Amygdala (tissue), 56 donors: ENCODE results near the gene NDUFB7.
"Not testable (repeated sequence)": the region's sequence is repeated elsewhere in the genome, so short reads cannot be mapped to it uniquely, and the experiment has no call there.

ENCODE experiments used
- DNase-seq, 56 donors: peaks; one replicate each; lab custom pipeline; 2025; lab: John Stamatoyannopoulos, UW

The NDUFB7 gene

DNA sequence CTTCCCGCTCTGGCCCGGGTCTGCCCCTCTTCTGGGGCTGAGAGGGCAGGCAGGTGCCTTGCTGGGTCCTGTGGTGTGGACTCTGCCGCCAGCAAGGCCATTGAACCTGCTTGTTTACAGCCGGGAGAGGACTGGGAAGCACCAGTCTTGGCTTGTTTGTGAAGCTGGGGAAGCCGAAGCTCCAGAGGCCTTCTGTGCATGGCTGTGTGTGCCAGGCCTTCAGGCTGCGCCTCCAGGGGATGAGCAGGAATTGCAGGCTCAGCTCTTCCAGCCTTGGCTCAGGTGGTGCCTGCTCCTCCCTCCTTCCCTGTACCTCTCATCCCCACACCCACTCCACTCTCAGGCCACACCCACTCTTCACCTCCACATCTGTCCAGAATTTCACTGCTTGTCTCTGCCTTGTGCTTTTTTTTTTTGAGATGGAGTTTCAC, 17.5 kb downstream of the NDUFB7 start:
- peak in 19 of 56 donors; percentile 13 to 60 (median 28) for DNase-seq

DNA sequence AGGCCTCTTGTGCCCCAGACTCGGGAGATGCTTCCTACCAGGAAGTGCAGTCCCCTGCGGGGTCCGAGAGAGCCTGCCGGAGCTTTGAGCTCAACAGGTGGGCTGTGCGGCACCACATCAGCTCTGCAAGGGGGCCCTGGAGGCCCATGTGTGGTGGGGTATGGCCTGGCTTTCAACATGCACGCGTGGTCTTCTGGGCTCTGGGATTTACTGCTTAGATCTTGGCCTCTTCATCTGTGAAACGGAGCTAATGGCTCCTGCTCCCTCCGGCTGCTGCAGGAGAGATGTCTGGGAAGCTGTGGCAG, 18.0 kb downstream of the NDUFB7 start:
- no peak for DNase-seq

DNA sequence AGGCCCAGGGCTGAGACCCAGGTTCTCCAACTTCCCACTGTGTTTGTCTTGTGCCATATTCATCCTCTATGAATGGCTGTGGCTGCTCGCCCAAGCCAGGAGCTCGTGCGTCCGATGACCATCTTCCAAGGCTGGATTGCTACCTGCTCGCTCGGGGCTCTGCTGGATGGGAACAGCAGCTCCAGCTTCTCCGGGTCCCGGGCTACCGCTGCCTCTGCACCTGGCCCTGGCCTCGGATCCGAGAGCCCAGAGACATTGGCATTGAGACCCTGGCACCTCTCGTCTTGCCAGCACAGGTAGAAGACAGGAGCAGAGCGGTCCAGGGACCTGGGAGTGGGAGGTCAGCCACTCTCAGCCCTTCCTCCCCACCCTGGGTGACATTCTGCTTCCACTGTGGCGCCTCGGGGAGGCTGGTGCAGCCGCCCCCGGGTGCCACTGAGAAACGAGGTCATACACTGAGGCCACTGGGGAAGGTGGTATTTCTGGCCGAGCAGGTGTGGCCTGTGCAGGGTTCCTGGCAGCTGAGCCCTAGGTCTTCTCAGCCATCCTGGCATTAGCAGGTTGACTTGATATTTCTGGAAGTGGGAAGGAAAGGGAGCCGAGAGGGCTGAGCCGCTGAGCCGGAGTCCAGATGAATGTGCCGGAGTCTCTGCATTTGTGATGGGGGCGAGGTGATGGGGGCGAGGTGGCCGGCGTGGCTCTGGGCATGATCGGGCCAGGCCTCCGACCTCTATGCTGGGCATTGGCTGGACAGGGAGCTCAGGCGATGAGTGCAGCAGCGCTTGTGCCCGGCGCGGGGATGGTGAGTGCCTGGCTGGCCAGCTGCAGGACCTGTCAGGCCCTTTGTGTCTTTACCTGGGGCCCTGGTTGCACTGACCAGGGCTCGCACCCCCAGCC, 18.6 kb downstream of the NDUFB7 start:
- no peak for DNase-seq

DNA sequence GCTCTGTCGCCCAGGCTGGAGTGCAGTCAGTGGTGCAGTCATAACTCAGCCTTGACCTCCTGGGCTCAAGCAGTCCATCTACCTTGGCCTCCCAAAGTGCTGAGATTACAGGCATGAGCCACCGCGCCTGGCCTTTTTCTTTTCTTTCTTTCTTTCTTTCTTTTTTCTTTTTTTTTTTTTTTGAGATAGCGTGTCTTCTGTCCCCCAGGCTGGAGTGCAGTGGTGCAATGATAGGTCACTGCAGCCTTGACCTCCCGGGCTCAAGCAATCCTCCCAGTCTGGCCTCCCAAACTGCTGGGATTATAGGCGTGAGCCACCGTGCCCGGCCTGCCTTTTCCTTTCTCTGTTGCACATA, 19.9 kb downstream of the NDUFB7 start:
- not testable (repeated sequence) for DNase-seq

DNA sequence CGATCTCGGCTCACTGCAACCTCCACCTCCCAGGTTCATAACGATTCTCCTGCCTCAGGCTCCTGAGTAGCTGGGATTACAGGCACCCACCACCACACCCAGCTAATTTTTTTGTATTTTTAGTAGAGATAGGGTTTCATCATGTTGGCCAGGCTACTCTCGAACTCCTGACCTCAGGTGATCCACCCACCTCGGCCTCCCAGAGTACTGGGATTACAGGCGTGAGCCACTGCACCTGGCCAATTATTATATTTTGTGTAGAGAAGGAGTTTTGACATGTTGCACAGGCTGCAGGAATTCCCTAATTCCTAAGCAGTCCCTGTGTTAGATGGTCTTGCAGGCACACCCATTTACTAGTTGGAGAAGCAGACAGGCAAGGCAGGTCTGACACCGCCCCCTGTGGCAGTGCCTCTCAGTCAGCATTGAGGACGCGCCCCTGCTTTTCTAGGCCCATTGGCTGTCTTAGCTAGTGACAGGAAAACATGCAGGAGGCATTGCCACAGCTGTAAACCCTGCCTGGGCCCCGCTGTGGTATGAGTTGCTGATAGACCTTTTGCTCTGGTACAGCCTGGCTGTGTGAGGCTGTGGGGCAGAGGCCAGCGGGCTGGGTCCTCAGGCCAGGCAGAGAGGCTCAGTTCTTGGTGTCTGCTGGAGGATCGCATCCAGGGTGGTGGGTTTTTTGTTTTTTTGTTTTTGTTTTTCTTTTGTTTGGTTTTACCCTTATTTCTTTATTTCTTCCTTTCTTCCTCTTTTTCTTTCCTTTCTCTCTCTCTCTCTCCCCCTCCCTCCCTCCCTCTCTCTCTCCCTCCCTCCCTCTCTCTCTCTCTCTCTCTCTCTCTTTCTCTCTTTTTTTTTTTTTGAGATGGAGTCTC, 20.5 kb downstream of the NDUFB7 start:
- DNase-seq, result peak in 18 of 56 donors; percentile 15 to 53 (median 30)

DNA sequence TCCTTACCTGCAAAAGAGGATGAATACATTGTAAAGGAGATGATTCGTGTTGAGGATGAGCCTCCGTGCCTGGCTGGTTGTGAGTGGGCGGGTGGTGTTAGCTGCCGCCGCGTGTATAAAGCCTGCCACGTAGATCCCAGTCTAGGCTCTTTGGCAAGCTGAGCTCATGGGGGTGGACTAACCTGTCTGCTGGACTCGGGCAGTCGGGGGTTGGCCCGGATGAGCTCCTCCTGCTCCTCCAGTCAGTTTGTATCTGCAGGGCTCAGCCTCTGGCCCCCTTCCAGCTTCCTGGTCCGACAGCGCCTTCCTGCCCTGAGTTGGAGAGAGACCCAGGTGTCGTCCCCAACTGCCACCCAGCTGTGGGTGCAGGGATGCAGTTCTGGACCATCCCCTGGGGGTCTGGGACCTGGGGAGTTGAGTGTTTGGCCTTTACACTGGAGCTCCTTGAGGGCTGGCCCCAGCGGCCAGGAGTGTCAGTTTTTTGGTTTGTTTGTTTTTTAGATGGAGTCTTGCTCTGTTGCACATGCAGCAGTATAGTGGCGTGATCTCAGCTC, 21.6 kb downstream of the NDUFB7 start:
- peak in 2 of 56 donors; percentile 4 to 24 for DNase-seq

DNA sequence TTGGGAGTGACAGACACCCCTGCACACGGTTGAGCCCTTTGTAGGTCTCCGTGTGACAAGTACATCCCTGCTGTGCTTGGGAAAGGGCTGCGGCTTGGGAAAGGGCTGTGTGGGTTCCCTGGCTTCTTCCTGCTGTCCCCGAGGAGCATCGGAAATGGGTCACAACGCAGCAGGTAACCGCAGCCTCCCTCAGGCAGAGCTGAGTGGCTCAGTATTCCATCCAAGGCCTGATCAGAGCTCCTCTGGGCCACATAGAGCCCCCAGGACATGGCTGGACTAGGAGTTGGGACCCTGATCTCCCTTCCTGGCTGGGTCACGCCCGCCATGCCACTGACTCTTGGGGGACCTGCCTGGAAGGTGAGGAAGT, 26.2 kb downstream of the NDUFB7 start:
- no peak for DNase-seq

DNA sequence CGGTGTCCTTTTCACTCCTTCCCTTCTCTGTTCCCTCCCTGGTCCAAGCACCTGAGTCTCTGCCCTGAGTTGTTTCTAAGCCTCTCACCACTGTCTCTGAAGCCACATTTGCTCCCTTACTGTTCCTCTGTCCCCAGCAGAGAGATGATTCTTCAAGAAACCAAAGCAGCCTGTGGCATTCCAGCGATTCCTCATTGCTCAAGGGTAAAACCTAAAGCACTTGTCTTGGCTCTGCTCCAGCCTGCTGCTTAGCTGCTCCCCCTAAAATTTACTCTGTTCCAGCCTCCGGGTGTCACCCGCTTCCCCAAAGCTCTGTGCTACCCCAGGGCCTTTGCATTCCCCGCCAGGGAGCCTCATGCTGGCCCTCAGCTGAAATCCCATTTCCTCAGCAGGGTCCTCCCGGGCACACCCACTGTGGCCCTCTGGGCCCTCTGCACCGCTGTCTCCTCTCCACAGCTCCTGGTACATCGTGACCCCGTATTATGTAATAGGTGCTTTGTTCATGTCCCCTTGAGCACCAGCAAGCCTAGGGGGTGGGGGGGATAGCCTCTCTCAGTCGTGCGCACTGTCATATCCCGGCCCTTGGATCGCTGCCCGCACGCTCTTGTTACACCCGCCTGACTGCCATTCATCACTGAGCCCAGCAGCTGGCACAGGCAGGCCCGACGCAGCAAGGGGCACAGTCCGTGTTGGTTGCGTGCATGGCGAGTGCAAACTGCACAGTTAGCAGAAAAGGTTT, 26.7 kb downstream of the NDUFB7 start:
- peak in 55 of 56 donors; percentile 53 to 98 (median 89) for DNase-seq

DNA sequence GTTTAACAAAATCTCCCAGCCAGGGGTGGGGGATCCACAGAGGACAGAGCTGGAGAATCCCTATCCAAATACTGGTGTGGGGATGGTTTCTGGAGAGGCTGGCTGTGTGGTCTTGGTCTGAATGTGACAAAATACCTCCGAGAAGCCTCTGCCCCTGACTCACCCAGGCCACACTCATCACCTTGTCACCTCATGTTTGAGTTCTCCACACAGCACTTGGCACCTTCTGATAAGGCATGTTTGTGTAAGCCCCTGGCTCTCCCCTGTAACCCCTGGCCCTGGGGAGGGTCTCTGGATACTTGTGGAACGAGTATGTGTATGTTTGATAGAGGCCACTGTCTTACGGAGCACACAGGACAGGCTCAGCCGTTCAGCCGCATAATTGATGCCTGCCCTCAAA, 27.8 kb downstream of the NDUFB7 start:
- peak in 1 of 56 donors; percentile 18 for DNase-seq

DNA sequence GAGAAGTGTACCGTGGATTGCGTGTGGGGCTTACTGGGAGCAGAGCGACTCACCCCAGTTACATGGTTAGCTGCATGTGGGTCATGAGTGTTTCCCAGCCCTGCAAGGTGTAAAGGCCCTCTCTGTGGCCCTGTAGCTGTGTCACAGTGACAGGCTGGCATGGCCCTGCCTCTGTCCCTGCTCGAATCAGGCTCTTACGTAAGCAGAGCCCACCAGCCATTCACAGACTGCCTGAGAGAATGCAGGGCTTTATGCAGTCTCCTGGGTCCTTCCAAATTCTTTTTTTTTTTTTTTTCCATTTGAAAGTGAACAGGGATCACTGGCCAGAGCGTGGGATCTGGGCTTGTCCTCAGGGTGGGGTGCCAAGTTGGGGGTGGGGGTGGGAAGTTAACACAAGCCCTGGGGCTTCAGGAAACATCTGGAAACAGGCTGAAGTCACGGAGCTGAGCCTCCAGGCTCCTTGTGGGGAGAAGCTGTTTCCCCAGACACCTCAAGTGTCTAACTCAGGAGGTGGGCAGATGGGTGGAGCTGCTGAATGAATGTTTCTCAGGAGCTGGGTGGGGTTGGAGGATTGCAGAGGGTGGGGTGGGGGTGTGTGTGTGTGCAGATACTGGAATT, 29.0 kb downstream of the NDUFB7 start:
- DNase-seq, result peak in 26 of 56 donors; percentile 20 to 86 (median 44)

DNA sequence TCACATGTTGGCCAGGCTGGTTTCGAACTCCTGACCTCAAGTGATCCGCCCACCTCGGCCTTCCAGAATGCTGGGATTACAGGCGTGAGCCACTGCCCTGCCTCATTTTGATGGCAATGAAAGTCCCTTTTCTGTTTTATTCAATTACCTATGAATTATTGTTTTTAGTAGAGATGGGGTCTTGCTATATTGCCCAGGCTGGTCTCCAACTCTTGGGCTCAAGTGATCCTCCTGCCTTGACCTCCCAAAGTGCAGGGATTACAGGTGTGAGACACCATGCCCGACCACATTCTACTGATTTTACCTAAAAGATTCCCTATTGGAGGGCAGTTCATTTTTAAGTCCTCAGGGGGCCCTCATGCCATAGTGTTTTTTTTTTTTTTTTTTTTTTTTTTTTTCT, 29.9 kb downstream of the NDUFB7 start:
- not testable (repeated sequence) for DNase-seq

DNA sequence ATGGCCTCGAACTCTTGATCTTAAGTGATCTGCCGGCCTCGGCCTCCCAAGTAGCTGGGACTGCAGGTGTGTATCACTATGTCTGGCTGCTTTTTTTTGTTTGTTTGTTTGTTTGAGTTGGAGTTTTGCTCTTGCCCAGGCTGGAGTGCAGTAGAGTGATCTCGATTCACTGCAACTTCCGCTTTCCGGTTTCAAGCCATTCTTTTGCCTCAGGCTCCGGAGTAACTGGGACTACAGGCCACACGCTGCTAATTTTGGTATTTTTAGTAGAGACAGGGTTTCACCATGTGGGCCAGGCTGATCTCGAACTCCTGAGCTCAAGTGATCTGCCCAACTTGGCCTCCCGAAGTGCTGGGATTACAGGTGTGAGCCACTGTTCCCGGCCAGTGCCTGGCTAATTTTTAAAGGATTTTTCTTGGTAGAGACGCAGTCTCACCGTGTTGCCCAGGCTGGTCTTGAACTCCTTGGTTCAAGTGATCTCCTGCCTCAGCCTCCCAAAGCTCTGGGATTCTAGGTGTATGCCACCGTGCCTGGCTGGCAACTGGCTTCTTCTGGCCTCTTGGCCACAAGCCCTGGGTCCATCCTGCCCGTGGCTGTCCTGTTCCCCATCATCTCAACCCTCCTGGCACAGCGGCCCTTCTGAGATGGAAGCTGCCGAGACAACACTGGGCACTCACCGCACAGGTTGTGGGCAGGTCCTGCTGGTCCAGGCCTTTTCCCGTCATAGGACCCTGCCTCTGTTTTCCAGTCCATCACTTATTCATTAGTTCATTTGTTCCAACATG, 30.9 kb downstream of the NDUFB7 start:
- no peak for DNase-seq

DNA sequence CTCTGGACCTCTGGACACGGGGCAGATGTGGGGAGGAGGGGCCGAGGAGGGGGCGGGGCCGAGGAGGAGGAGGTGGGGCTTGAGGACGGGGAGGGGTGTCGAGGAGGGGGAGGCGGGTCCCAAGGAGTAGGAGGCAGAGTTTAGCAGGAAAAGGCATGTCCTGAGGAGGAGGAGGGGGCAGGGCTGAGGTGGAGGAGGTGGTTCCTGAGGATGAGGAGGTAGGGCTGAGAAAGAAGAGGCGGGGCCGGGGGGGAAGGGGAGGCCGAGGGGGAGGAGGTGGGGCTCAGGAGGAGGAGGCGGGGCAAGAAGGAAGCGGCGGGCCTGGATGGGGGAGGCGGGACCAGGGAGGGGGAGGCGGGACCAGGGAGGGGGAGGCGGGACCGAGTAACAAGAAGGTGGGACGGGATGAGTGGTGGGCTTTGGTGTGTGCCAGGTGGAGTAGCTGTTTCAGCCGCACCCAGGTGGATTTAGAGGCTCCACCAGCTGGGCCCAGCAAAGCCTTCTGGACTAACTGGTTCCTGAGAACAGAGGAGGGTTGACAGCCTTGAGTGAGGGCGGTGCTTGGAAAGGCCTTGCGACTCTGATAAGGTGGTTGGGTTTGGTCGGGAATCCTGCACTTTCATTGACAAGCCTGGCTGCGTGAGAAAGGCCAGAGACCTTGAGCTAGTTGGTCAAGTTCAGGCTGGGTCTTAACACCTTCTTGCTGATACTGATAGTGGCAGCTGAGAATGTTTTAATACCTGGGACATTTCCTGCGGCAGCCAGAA, 34.8 kb downstream of the NDUFB7 start:
- DNase-seq, result peak in 4 of 56 donors; percentile 18 to 55 (median 24)

DNA sequence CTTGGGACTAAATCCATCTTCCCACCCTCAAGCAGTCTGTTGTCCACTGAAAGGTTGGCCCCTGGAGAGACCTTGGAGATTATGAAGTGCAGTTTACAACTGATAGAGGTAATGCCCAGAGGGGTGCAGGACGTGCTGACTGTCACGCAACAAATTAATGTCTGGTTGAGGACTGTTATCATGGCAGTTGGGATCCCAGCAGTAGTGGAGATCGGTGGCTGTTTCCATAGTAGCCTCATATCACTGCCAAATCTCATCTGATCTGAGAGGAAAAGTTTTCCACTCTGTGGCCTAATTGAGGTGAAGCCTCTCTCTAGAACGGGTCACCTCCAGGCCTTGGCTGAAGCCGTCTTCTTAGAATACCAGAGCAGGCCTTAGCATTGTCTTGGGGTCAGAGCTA, 38.4 kb downstream of the NDUFB7 start:
- DNase-seq, result no peak

DNA sequence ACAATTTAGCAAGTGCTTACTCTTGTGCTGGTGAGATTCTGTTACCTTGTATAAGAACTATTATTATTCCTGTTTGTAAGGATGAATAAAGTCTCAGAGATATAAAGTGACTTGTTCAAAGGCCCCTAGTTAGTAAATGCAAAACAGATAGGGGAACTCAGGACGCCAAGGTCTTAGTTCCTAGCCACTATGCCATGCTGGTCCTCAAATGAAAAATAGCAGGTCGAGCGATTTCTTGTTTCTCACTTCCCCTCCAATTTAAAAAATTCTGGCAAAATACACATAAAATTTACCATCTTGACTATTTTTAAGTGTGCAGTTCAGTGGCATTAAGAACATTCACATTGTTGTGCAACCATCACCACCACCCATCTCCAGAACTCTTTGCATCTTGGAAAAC, 41.4 kb downstream of the NDUFB7 start:
- no peak for DNase-seq

DNA sequence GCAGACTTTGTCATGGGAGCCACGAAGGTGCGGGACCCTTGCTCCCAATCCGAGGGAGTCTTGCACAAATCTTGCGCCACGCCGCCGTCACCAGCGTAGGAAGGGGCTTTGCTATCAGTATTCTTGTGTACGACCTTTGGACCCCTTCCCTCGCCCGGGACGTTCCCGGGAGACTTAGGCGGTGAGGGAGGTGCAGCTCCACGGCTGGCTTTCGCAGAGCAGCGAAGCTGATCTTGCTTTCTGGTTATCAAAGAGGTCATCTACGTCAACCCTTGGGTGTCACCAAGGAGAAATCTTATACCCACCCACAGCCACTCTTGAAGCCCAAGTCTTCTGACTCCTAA, 41.9 kb downstream of the NDUFB7 start:
- DNase-seq, result peak in 2 of 56 donors; percentile 59 to 66

DNA sequence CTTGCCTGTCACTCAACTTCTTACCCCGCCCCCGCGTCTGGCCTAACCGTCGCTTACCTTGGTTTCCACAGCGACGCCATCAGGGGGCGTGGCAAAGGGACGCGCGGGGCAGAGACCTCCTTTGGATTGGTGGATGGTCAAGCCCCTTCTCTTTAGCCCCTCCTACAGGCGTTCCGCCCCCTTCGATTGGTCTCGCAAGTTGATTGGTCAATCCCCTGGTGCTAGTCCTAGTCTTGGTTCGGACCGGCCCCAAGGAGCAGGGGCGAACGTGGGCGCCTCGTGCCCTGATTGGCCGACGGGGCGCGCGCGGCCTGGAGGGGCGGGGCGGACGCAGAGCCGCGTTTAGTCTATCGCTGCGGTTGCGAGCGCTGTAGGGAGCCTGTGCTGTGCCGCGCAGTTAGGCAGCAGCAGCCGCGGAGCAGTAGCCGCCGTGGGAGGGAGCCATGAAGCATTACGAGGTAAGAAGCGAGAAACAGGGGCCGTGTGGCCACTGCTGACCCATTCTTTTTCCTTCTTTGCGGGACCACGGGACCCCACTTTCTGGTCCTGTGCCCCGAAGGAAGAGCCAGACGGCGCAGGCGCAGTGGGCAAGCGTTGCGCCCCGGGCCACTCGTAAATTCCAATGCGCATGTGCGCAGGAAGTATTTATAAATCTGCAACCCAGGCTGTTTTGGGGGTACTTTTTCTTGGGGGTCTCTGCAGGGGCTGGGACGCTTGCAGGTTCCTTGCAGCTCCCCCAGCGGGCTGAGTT, 42.4 kb downstream of the NDUFB7 start, which contains the start of gene TECR:
Gene TECR (plus strand): TSS at position 341 of the 751 bp plus-strand sequence. CDS start 103 bp downstream, at position 444.
- peak; percentile 95 to 100 (median 100) for DNase-seq
